SIG-M5 treated with dmso at 0.1 percent for 504 hours (cell line): ENCODE data around the gene THOC6.

ENCODE experiments used
- DNase-seq: peaks from one replicate; lab custom pipeline; 2025; ENCODE audit not compliant: unreplicated experiment; lab: John Stamatoyannopoulos, UW

Gene THOC6

GRCh38 chr16:2991566-2992261 is 32.1 kb upstream of the THOC6 start:
- no peak for DNase-seq

- DNase-seq: no peak
Measured at GRCh38 chr16:2992383-2993081, 31.3 kb upstream of the THOC6 start.

DNA sequence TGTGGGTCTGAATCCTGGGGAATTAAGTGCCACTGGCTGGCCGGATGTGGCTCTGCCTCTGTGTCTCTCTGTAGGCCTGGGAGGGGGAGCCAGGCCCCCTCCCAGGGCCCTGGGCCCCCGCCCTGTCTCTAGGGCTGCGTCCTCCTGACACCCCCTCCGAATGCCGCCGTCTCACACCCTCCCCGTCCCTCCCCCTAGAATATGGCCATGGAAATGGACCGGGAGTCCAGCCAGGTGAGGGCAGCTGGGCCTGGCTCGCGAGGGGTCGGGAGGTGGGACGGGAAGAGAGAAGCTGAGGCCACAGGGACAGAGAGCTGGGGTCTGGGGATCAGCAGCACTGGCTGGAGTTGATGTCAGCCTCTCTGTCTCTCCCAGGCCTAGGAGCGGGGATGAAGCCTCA is 27.5 kb upstream of the THOC6 start:
- DNase-seq: no peak

- DNase-seq: no peak
Measured at GRCh38 chr16:2999929-3000328, 23.9 kb upstream of the THOC6 start.

GRCh38 chr16:3000540-3000939 is 23.3 kb upstream of the THOC6 start:
- no peak for DNase-seq

DNA sequence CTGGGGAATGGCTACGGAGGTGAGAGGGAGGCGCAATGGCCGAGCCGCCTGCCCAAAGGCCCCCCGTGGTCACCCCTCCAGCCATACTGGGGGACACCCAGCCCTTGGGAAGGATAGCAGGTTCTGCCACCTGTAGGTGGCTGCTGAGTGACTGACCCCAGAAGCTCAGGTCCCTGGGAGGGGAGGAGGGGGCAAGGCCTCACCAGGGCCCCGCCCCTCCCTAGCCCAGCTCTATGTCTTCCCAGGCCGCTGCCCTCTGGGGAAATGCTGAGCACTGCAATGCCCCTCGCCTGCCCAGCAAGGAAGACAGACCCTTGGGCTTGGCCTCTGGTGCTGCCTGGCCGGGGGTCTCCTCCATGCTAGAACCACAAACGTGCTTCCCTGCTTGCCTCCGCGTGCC is 22.5 kb upstream of the THOC6 start:
- DNase-seq: no peak

- peak; percentile 97 for DNase-seq
Measured at GRCh38 chr16:3003582-3004270, 20.1 kb upstream of the THOC6 start.

DNA sequence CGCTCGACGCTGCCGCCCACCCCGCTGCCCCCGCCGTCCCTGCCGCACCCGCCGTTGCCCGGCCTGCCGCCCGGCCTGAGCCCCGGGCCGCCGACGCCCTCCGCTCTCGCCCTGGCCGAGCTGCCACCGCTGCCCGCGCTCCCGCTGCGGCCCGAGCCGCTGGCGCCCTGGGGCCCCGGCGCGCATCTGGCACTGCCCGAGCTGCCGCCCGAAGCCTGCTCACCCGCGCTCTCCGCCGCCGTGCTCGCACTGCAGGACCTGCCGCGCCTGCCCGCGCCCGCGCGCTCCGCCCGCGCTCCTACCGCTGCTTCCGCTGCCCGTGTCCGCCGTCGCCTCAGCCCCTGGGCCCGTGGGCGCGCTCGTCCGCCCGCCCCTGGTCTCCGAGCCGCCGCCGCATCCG is 19.5 kb upstream of the THOC6 start:
- no peak for DNase-seq

GRCh38 chr16:3004781-3005284 is 19.0 kb upstream of the THOC6 start:
- DNase-seq: no peak

- DNase-seq: no peak
Measured at GRCh38 chr16:3007059-3007956, 16.5 kb upstream of the THOC6 start.

GRCh38 chr16:3007957-3008689 is 15.7 kb upstream of the THOC6 start:
- DNase-seq: peak; percentile 28

DNA sequence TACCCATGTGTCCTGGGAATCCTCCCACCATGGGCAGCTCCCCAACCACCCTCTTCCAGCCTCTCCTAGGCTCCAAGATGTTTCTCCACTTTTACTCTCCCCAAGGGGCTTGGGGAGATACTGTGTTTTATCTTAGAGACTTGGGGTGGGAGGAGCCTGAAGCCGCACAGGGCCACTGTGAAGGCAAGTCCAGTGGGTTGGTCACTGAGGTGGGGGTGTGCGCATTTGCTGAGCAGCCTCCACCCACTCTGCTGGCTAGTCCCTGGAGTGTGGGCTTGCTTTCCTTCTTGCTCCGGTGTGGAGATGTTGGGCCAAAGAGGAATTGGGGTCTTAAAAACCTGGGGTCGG is 15.2 kb upstream of the THOC6 start:
- DNase-seq: no peak

GRCh38 chr16:3009568-3010390 is 14.1 kb upstream of the THOC6 start:
- peak; percentile 32 for DNase-seq

DNA sequence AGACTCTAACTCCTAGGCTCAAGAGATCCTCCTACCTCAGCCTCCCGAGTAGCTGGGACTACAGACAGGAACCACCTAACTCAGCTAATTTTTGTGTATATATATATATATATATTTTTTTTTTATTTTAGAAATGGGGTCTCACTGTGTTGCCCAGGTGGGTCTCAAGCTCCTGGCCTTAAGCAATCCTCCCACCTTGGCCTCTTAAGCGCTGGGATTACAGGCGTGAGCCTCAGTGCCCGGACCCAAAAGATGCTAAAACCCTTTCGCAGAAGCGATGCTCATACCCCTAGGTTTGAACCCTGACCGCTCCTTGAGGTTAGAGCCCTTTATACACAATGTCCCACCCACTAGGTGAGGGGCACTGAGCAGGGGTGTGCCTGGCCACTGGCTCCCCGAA is 13.3 kb upstream of the THOC6 start:
- DNase-seq: no peak

DNA sequence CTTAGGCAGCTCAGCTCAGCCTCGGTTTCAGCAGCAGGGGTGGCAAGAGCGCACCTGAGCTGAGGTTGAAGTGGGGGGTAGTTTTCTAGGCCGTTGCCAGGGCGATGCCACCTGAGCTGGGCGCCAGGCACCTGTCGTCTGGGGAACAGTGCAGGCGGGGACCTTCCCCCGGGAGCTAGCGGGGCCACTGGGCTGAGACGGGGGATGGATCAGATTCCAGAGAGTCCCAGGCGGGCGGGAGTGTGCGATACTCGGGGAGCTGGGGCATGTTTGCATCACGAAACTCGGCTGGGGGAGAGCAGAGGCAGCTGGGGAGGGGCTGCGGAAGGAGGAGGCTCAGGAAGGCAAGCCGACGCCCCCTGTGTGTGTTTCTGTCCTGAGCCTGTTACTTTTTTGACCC is 11.6 kb upstream of the THOC6 start:
- no peak for DNase-seq

DNA sequence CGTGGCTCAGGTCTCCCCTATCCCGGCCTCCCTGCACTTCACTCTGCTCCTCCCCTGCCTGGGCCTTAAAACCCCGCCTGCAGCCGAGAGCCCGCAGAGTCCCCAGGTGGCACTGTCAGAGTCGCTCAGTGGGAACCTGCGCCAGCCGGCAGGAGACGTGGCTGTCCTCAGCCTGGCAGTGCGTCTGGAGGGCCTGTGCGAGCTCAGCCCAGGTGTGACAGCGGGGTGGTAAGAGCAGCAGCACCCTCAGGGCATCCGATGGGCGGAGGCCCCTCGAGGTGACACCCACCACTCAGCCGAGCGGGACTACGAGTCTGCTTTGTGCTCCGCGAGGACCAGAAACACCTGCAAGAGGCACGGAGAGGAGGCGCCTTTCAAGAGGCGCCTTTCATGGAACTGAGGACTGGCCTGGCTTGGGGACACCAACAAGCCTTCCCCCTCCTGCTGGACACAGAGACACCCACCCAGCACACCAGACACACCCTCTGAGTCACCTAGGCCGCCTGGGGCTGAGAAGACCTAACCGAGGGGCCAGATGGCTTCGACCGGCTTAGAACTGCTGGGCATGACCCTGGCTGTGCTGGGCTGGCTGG is 10.9 kb upstream of the THOC6 start, which contains the start of gene CLDN9:
Gene CLDN9 (plus strand): TSS at position 96 of the 593 bp plus-strand sequence. CDS start 440 bp downstream, at position 536.
- no peak for DNase-seq

- no peak for DNase-seq
Measured at GRCh38 chr16:3013491-3013951, 10.3 kb upstream of the THOC6 start.

DNA sequence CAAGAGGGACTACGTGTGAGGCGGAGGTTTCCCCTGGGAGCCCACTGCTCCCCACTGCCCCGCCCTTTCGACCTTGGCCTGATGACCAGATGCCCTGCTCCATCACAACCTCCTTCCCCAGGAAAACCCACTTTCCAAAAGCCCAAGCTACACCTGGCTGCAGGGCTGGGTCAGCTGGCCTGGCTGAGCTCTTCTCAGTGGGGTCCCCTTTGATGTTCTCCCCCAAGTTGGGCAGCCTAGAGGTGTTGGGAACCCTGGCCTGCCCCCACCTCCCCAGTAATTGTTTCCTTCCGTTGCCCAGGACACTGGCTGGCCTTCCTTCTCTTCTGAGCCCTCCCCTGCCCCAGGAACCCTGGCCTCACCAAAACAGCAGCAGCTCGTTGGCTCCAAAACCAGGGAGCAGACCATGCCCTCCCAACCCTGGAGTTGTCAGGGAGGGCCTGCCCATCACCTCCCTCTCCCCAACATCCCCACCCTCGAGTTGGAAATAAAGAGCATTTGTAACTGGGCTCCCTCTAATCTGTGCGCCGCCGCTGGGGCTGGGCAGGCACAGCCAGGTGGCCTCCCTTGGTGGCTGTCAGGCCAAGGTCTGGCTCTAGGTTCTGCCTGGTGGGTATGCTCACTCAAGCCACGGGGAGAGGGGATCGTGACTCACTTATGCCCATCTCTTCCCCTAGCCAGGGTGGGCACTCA is 9.7 kb upstream of the THOC6 start:
- no peak for DNase-seq
